Measurements from ENCODE around the gene SOBP.

- TF ChIP-seq, protein P1, sequence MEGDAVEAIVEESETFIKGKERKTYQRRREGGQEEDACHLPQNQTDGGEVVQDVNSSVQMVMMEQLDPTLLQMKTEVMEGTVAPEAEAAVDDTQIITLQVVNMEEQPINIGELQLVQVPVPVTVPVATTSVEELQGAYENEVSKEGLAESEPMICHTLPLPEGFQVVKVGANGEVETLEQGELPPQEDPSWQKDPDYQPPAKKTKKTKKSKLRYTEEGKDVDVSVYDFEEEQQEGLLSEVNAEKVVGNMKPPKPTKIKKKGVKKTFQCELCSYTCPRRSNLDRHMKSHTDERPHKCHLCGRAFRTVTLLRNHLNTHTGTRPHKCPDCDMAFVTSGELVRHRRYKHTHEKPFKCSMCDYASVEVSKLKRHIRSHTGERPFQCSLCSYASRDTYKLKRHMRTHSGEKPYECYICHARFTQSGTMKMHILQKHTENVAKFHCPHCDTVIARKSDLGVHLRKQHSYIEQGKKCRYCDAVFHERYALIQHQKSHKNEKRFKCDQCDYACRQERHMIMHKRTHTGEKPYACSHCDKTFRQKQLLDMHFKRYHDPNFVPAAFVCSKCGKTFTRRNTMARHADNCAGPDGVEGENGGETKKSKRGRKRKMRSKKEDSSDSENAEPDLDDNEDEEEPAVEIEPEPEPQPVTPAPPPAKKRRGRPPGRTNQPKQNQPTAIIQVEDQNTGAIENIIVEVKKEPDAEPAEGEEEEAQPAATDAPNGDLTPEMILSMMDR (IDR thresholded peaks at IDR 0.05): no peak
- no peak for TF ChIP-seq POLR2A (IDR thresholded peaks at IDR 0.05)
These were observed 61.0 kb downstream of the SOBP start for GRCh38 chr6:107550906-107551305.

All from thyroid gland (tissue), 4 donors.